ENCODE data around the gene NAA60. TPM values are rescaled to one million over a fixed set of nuclear protein-coding genes. Genes with fewer than 3 reads are reported as not detected.

The NAA60 gene
- total and polyA plus RNA-seq, 2 of the 13 experiments (the other 11 are each of a cell fraction or from before 2014, with no cell fraction given), result 14.7 to 32.0 TPM

- peak; percentile 25; the same call in 1 of the 2 replicates for TF ChIP-seq ELF1 (CRISPR knock-in tag; IDR thresholded peaks at IDR 0.05)
- TF ChIP-seq AHR (CRISPR knock-in tag; IDR thresholded peaks at IDR 0.05), result no peak
- TF ChIP-seq PRPF4 (IDR thresholded peaks at IDR 0.05; ENCODE audit: low read depth, low read length, poor library complexity, severe bottlenecking), result no peak
- no peak for TF ChIP-seq CSRNP1 (CRISPR knock-in tag; IDR thresholded peaks at IDR 0.05)
- TF ChIP-seq SALL2 (CRISPR knock-in tag; IDR thresholded peaks at IDR 0.05), result no peak
- no peak for TF ChIP-seq SYNCRIP (IDR thresholded peaks at IDR 0.05; ENCODE audit: insufficient read depth, low read depth, low read length)
- TF ChIP-seq GABPA (IDR thresholded peaks at IDR 0.05; ENCODE audit: low read depth, low read length), result no peak
- 0 out of 2 replicates have a peak, but pooled peaks have one; percentile 9 for TF ChIP-seq GABPA (CRISPR knock-in tag; IDR thresholded peaks at IDR 0.05; ENCODE audit: low read depth)
- no peak for TF ChIP-seq ZNF335 (CRISPR knock-in tag; IDR thresholded peaks at IDR 0.05)
- no peak for TF ChIP-seq IRF1 (CRISPR knock-in tag; IDR thresholded peaks at IDR 0.05; ENCODE audit: low read depth)
- TF ChIP-seq ZNF709 (CRISPR knock-in tag; IDR thresholded peaks at IDR 0.05), result no peak
- TF ChIP-seq KDM1A (CRISPR knock-in tag; IDR thresholded peaks at IDR 0.05), result no peak
- no peak for TF ChIP-seq RNF219 (CRISPR knock-in tag; IDR thresholded peaks at IDR 0.05)
Measured at GRCh38 chr16:3458852-3459361, 15.4 kb downstream of the NAA60 start (continued).
